ENCODE measurements around the gene MCUR1.
"Not testable (repeated sequence)": the region's sequence is repeated elsewhere in the genome, so short reads cannot be mapped to it uniquely, and the experiment has no call there.

Gene MCUR1

GRCh38 chr6:13827032-13827431, 12.7 kb upstream of the MCUR1 start:
- no peak for DNase-seq

- no peak for DNase-seq
Measured at GRCh38 chr6:13825871-13826270, 11.5 kb upstream of the MCUR1 start.

- DNase-seq = no peak
Measured at GRCh38 chr6:13818341-13818740, 4.0 kb upstream of the MCUR1 start.

- no peak for DNase-seq
Measured at GRCh38 chr6:13814938-13815575, 700 bp upstream of the MCUR1 start.

GRCh38 chr6:13813621-13814175, 659 bp downstream of the MCUR1 start:
- DNase-seq = peak; percentile 44

- no peak for DNase-seq
Measured at GRCh38 chr6:13813026-13813425, 1.3 kb downstream of the MCUR1 start.

- DNase-seq = no peak
Measured at GRCh38 chr6:13812359-13812642, 2.1 kb downstream of the MCUR1 start.

GRCh38 chr6:13811627-13812358, 2.6 kb downstream of the MCUR1 start:
- DNase-seq = no peak

- DNase-seq = no peak
Measured at GRCh38 chr6:13810688-13811446, 3.5 kb downstream of the MCUR1 start.

- DNase-seq = no peak
Measured at GRCh38 chr6:13808801-13809200, 5.6 kb downstream of the MCUR1 start.

GRCh38 chr6:13807696-13808095, 6.7 kb downstream of the MCUR1 start:
- no peak for DNase-seq

- no peak for DNase-seq
Measured at GRCh38 chr6:13803581-13803980, 10.8 kb downstream of the MCUR1 start.

- no peak for DNase-seq
Measured at GRCh38 chr6:13800615-13801014, 13.7 kb downstream of the MCUR1 start.

GRCh38 chr6:13796781-13797180, 17.6 kb downstream of the MCUR1 start:
- DNase-seq = no peak

- peak; percentile 70 for DNase-seq
Measured at GRCh38 chr6:13795041-13795750, 19.2 kb downstream of the MCUR1 start.

- no peak for DNase-seq
Measured at GRCh38 chr6:13794184-13794583, 20.2 kb downstream of the MCUR1 start.

GRCh38 chr6:13789746-13790145, 24.6 kb downstream of the MCUR1 start:
- no peak for DNase-seq

- DNase-seq = no peak
Measured at GRCh38 chr6:13788820-13789219, 25.5 kb downstream of the MCUR1 start.

GRCh38 chr6:13787137-13787536, 27.2 kb downstream of the MCUR1 start:
- no peak for DNase-seq

GRCh38 chr6:13780162-13780561, 34.2 kb downstream of the MCUR1 start:
- DNase-seq = not testable (repeated sequence)

GRCh38 chr6:13778028-13778427, 36.3 kb downstream of the MCUR1 start:
- DNase-seq = no peak

GRCh38 chr6:13776602-13777001, 37.8 kb downstream of the MCUR1 start:
- DNase-seq = no peak

- DNase-seq = not testable (repeated sequence)
Measured at GRCh38 chr6:13775466-13775865, 38.9 kb downstream of the MCUR1 start.
